Measurements from ENCODE around the gene STXBP1. TPM values are rescaled to one million over a fixed set of nuclear protein-coding genes. Genes with fewer than 3 reads are reported as not detected.

Gene STXBP1
- total RNA-seq, 1 donor from 2014 or later, result 48.8 TPM

- H3K4me1 Mint-ChIP-seq (ENCODE audit: unreplicated experiment), result peaks cover 10% of the 10 kb centered on the region
- no peak for DNase-seq (ENCODE audit: extremely low spot score, unreplicated experiment)
- H3K36me3 Mint-ChIP-seq, result no peaks in the 10 kb centered on the region
- TF ChIP-seq CTCF (conservative IDR thresholded peaks at IDR 0.05), result no peak
- peak overlapping the region; percentile 95 for H3K27ac Mint-ChIP-seq
- H3K4me3 Mint-ChIP-seq, result peak overlapping the region; percentile 99
- no peaks in the 10 kb centered on the region for H3K9me3 Mint-ChIP-seq
- H3K27me3 Mint-ChIP-seq, result peaks cover 6% of the 10 kb centered on the region
These were observed 104.3 kb downstream of the STXBP1 start for GRCh38 chr9:127716412-127716811.

GRCh38 chr9:127717766-127718165 lies 105.7 kb downstream of the STXBP1 start:
- Mint-ChIP-seq H3K36me3 (no peaks in the 10 kb centered on the region), H3K4me1 (ENCODE audit: unreplicated experiment) (peaks cover 10% of the 10 kb centered on the region), H3K27me3 (peaks cover 6% of the 10 kb centered on the region), H3K4me3 (no peak overlapping the region), H3K9me3 (no peaks in the 10 kb centered on the region), H3K27ac (no peak overlapping the region)
- no peak for TF ChIP-seq CTCF (conservative IDR thresholded peaks at IDR 0.05)
- DNase-seq (ENCODE audit: extremely low spot score, unreplicated experiment), result no peak

- no peak for DNase-seq (ENCODE audit: extremely low spot score, unreplicated experiment)
- no peak overlapping the region for H3K27ac Mint-ChIP-seq
- H3K4me3 Mint-ChIP-seq, result no peak overlapping the region
- no peaks in the 10 kb centered on the region for H3K9me3 Mint-ChIP-seq
- H3K4me1 Mint-ChIP-seq (ENCODE audit: unreplicated experiment), result peaks cover 9% of the 10 kb centered on the region
- TF ChIP-seq CTCF (conservative IDR thresholded peaks at IDR 0.05), result no peak
- no peaks in the 10 kb centered on the region for H3K36me3 Mint-ChIP-seq
- H3K27me3 Mint-ChIP-seq, result peaks cover 6% of the 10 kb centered on the region
These were observed 108.2 kb downstream of the STXBP1 start for GRCh38 chr9:127720031-127720864.

GRCh38 chr9:127720865-127721227 lies 108.8 kb downstream of the STXBP1 start:
- H3K9me3 Mint-ChIP-seq, result no peaks in the 10 kb centered on the region
- H3K4me3 Mint-ChIP-seq, result no peak overlapping the region
- no peaks in the 10 kb centered on the region for H3K36me3 Mint-ChIP-seq
- no peak for TF ChIP-seq CTCF (conservative IDR thresholded peaks at IDR 0.05)
- H3K27ac Mint-ChIP-seq, result no peak overlapping the region
- DNase-seq (ENCODE audit: extremely low spot score, unreplicated experiment), result no peak
- peaks cover 4% of the 10 kb centered on the region for H3K4me1 Mint-ChIP-seq (ENCODE audit: unreplicated experiment)
- peaks cover 3% of the 10 kb centered on the region for H3K27me3 Mint-ChIP-seq

- TF ChIP-seq CTCF (conservative IDR thresholded peaks at IDR 0.05), result no peak
- no peak for DNase-seq (ENCODE audit: extremely low spot score, unreplicated experiment)
- H3K4me1 Mint-ChIP-seq (ENCODE audit: unreplicated experiment), result no peaks in the 10 kb centered on the region
- H3K4me3 Mint-ChIP-seq, result no peak overlapping the region
- no peaks in the 10 kb centered on the region for H3K9me3 Mint-ChIP-seq
- no peak overlapping the region for H3K27ac Mint-ChIP-seq
- H3K27me3 Mint-ChIP-seq, result peaks cover 3% of the 10 kb centered on the region
- H3K36me3 Mint-ChIP-seq, result no peaks in the 10 kb centered on the region
These were observed 109.3 kb downstream of the STXBP1 start for GRCh38 chr9:127721391-127721821.
